Liver (tissue), 3 donors: ENCODE results near the gene NTM.

Source experiments
- CTCF ChIP-seq: fragments of 150-350 bp; IDR thresholded peaks from 2 replicates; pipeline ENCODE4 v1.5.1; 2017; ENCODE audit warnings: improper control_type of control experiment, low read depth, low read length; ENCODE audit not compliant: missing input control
- REST ChIP-seq: IDR thresholded peaks from 2 replicates; pipeline ENCODE4 v1.6.1; 2016; ENCODE audit warnings: antibody characterized with exemption, mild to moderate bottlenecking
- RXRA ChIP-seq, 2 donors: IDR thresholded peaks; 2 replicates each; pipeline ENCODE4 v1.6.1; 2017 to 2018; ENCODE audit warnings: antibody characterized with exemption in 2 of 2, mild to moderate bottlenecking in 1 of 2
- SP1 ChIP-seq: IDR thresholded peaks from 2 replicates; pipeline ENCODE4 v1.6.1; 2018; ENCODE audit warnings: antibody characterized with exemption, mild to moderate bottlenecking
- TAF1 ChIP-seq: conservative IDR thresholded peaks from 2 replicates; pipeline ENCODE4 v1.6.1; 2016; ENCODE audit warnings: antibody characterized with exemption, mild to moderate bottlenecking
- YY1 ChIP-seq: IDR thresholded peaks from 2 replicates; pipeline ENCODE4 v1.6.1; 2016; ENCODE audit warnings: antibody characterized with exemption, mild to moderate bottlenecking
- donor health status: healthy.
- donor health status: healthy.

GRCh38 chr11:131894615-131895544 is 524.5 kb downstream of the NTM start:
- TF ChIP-seq CTCF (no peak), SP1 (no peak), TAF1 (no peak), YY1 (no peak), RXRA (IDR thresholded peaks at IDR 0.05) (no peak), REST (no peak)
